H1 (cell line): ENCODE data around the gene CUBN. TPM values are rescaled to one million over a fixed set of nuclear protein-coding genes. Genes with fewer than 3 reads are reported as not detected.

Experiments used
- CTCF ChIA-PET: fragments of 300-600 bp; sonication (Branson Sonifier 250); formaldehyde crosslinking; loops from one replicate; lab custom pipeline; 2021; ENCODE audit not compliant: partially characterized antibody; lab: Charles Lee
- POLR2A ChIA-PET: fragments of 300-600 bp; sonication (Branson Sonifier 250); formaldehyde crosslinking; loops from one replicate; lab custom pipeline; 2021; ENCODE audit warnings: inconsistent platforms; ENCODE audit not compliant: partially characterized antibody; lab: Charles Lee
- DNase-seq, 2 experiments: peaks; one replicate each; pipeline versions ENCODE4 v3.0.0 to v3.0.0-alpha.2; 2010 to 2022; ENCODE audit warnings: low spot score in 2 of 2, low read depth in 1 of 2, mixed read lengths in 1 of 2
- FAIRE-seq: peaks from 2 replicates; lab custom pipeline; 2011; peaks lifted over from hg19 to GRCh38; lab: Jason Lieb, UNC
- H2AFZ ChIP-seq: 2 replicates; pipeline ENCODE4 v1.8.1; 2012; ENCODE audit warnings: low read length, inconsistent platforms
- H2AK5ac ChIP-seq: 2 replicates; pipeline ENCODE4 v1.6.1; 2013; ENCODE audit warnings: low read depth, low read length
- H2BK120ac ChIP-seq: replicated peaks from 2 replicates; pipeline ENCODE3; 2013; ENCODE audit warnings: low read depth, low read length, inconsistent platforms
- H2BK12ac ChIP-seq: 2 replicates; pipeline ENCODE4 v1.6.1; 2013; ENCODE audit warnings: low read depth, low read length
- H2BK15ac ChIP-seq: 2 replicates; pipeline ENCODE4 v1.6.1; 2013; ENCODE audit warnings: low read length
- H2BK20ac ChIP-seq: 2 replicates; pipeline ENCODE4 v1.6.1; 2013; ENCODE audit warnings: low read length
- H2BK5ac ChIP-seq: 2 replicates; pipeline ENCODE4 v1.6.1; 2013; ENCODE audit warnings: low read depth, low read length
- H3K14ac ChIP-seq: 2 replicates; pipeline ENCODE4 v1.6.1; 2013; ENCODE audit warnings: inconsistent platforms; ENCODE audit not compliant: insufficient read length
- H3K18ac ChIP-seq: 2 replicates; pipeline ENCODE4 v1.6.1; 2013; ENCODE audit warnings: low read length; ENCODE audit errors: extremely low read depth
- H3K23ac ChIP-seq: 2 replicates; pipeline ENCODE4 v1.6.1; 2013; ENCODE audit warnings: inconsistent platforms; ENCODE audit not compliant: insufficient read length
- H3K23me2 ChIP-seq: 2 replicates; pipeline ENCODE4 v1.6.1; 2013; ENCODE audit warnings: low read depth, low read length
- H3K27ac ChIP-seq: 2 replicates; pipeline ENCODE4 v1.6.1; 2011; ENCODE audit warnings: low read depth, low read length, inconsistent platforms
- H3K27me3 ChIP-seq, 4 experiments: replicated peaks in 1 of 4; 1 replicate in 1 of 4; 2 replicates in 3 of 4; pipeline versions ENCODE4 v1.6.1 to v1.8.1; 2011 to 2013; ENCODE audit warnings: low read length in 3 of 4, mild to moderate bottlenecking in 3 of 4, inconsistent platforms in 2 of 4, mixed read lengths in 2 of 4, moderate library complexity in 1 of 4; ENCODE audit not compliant: control insufficient read depth in 3 of 4, insufficient read depth in 3 of 4; ENCODE audit errors: extremely low read depth in 1 of 4
- H3K36me3 ChIP-seq, 4 experiments: 2 replicates each; pipeline versions ENCODE4 v1.6.1 to v1.8.1; 2011 to 2013; ENCODE audit warnings: mild to moderate bottlenecking in 4 of 4, low read length in 3 of 4, moderate library complexity in 2 of 4, control low read depth in 1 of 4, inconsistent platforms in 1 of 4; ENCODE audit not compliant: insufficient read depth in 4 of 4, control insufficient read depth in 2 of 4
- H3K4ac ChIP-seq: replicated peaks from 2 replicates; pipeline ENCODE3; 2013; ENCODE audit warnings: low read length, low read depth, mixed read lengths, inconsistent platforms; ENCODE audit not compliant: insufficient read length
- H3K4me1 ChIP-seq, 4 experiments: replicated peaks in 1 of 4; 1 replicate in 1 of 4; 2 replicates in 3 of 4; pipeline versions ENCODE4 v1.6.1 to v1.8.1; 2011 to 2013; ENCODE audit warnings: low read length in 3 of 4, inconsistent platforms in 2 of 4, mixed read lengths in 1 of 4; ENCODE audit not compliant: insufficient read depth in 4 of 4, control insufficient read depth in 3 of 4
- H3K4me2 ChIP-seq, 2 experiments: 2 replicates each; pipeline versions ENCODE4 v1.6.1 to v1.8.1; 2011 to 2013; ENCODE audit warnings: low read depth in 2 of 2, low read length in 2 of 2, control low read depth in 1 of 2, inconsistent platforms in 1 of 2, mild to moderate bottlenecking in 1 of 2; ENCODE audit not compliant: insufficient read depth in 1 of 2
- H3K4me3 ChIP-seq, 4 experiments: fragments of 200-600, 300-600 bp in 1 of 4; sonication (generic), shearing (Covaris generic), sonication (Bioruptor Twin) in 1 of 4; 2 replicates each; pipeline versions ENCODE4 v1.5.1 to v1.8.1; 2011 to 2016; ENCODE audit warnings: low read length in 4 of 4, low read depth in 3 of 4, control low read depth in 2 of 4, inconsistent platforms in 2 of 4, mild to moderate bottlenecking in 2 of 4, mixed read lengths in 1 of 4, moderate library complexity in 1 of 4; ENCODE audit not compliant: insufficient read depth in 2 of 4; ENCODE audit errors: extremely low read depth in 1 of 4
- H3K56ac ChIP-seq: replicated peaks from 2 replicates; pipeline ENCODE3; 2013; ENCODE audit warnings: low read depth, mild to moderate bottlenecking, mixed read lengths, low read length, inconsistent platforms; ENCODE audit not compliant: insufficient read length
- H3K79me1 ChIP-seq: 2 replicates; pipeline ENCODE4 v1.6.1; 2013; ENCODE audit warnings: low read depth, low read length, control low read depth
- H3K79me2 ChIP-seq, 2 experiments: 2 replicates each; pipeline versions ENCODE4 v1.6.1 to v1.8.1; 2012 to 2013; ENCODE audit warnings: low read length in 2 of 2, mild to moderate bottlenecking in 2 of 2, inconsistent platforms in 1 of 2; ENCODE audit not compliant: insufficient read depth in 2 of 2, control insufficient read depth in 1 of 2
- H3K9ac ChIP-seq, 4 experiments: replicated peaks in 1 of 4; 1 replicate in 1 of 4; 2 replicates in 3 of 4; pipeline versions ENCODE4 v1.6.1 to v1.8.1; 2011 to 2013; ENCODE audit warnings: low read depth in 3 of 4, low read length in 3 of 4, control low read depth in 2 of 4, mild to moderate bottlenecking in 2 of 4, moderate library complexity in 2 of 4, inconsistent platforms in 1 of 4; ENCODE audit errors: extremely low read depth in 1 of 4
- H3K9me3 ChIP-seq, 2 experiments: 2 replicates each; pipeline versions ENCODE4 v1.6.1 to v1.8.1; 2012 to 2013; ENCODE audit warnings: mild to moderate bottlenecking in 2 of 2, moderate library complexity in 2 of 2, control low read depth in 1 of 2, inconsistent platforms in 1 of 2, low read depth in 1 of 2, low read length in 1 of 2, mixed read lengths in 1 of 2; ENCODE audit not compliant: insufficient read depth in 2 of 2
- H4K20me1 ChIP-seq, 2 experiments: replicated peaks in 1 of 2; 2 replicates each; pipeline versions ENCODE3 to v1.8.1; 2011 to 2013; ENCODE audit warnings: inconsistent platforms in 2 of 2, low read length in 2 of 2, mild to moderate bottlenecking in 1 of 2; ENCODE audit not compliant: insufficient read depth in 2 of 2, control insufficient read depth in 1 of 2
- H4K5ac ChIP-seq: 2 replicates; pipeline ENCODE4 v1.6.1; 2013; ENCODE audit warnings: low read length, low read depth, mixed read lengths, inconsistent platforms; ENCODE audit not compliant: insufficient read length
- H4K8ac ChIP-seq: 2 replicates; pipeline ENCODE4 v1.8.0; 2013; ENCODE audit warnings: mild to moderate bottlenecking, moderate library complexity, low read length, inconsistent platforms; ENCODE audit not compliant: insufficient read depth; ENCODE audit errors: extremely low read depth
- H4K91ac ChIP-seq: replicated peaks from 2 replicates; pipeline ENCODE3; 2013; ENCODE audit warnings: low read length, mixed read lengths, inconsistent platforms; ENCODE audit not compliant: insufficient read length
- ASH2L ChIP-seq: fragments of 200-600, 300-600 bp; sonication (generic); IDR thresholded peaks from one replicate; pipeline ENCODE4 v1.7.1; 2017; ENCODE audit warnings: low read length
- POLR2AphosphoS5 ChIP-seq: IDR thresholded peaks from 2 replicates; pipeline ENCODE4 v1.6.1; 2011; ENCODE audit warnings: low read depth, low read length
- RXRA ChIP-seq: IDR thresholded peaks from 2 replicates; pipeline ENCODE4 v1.6.1; 2011; ENCODE audit warnings: low read depth, mild to moderate bottlenecking, low read length, moderate library complexity; ENCODE audit not compliant: insufficient read depth
- SUZ12 ChIP-seq: fragments of 200-600 bp; sonication (generic); IDR thresholded peaks from 2 replicates; pipeline ENCODE4 v1.6.1; 2012; ENCODE audit warnings: mild to moderate bottlenecking, inconsistent platforms, low read length, moderate library complexity, mixed read lengths
- TAF7 ChIP-seq: optimal IDR thresholded peaks from 2 replicates; pipeline ENCODE3; 2011; ENCODE audit warnings: low read depth, mild to moderate bottlenecking, inconsistent platforms, low read length, moderate library complexity, borderline replicate concordance
- USF2 ChIP-seq: IDR thresholded peaks from 2 replicates; pipeline ENCODE4 v1.6.1; 2011; ENCODE audit warnings: low read length, improper control_type of control experiment
- YY1 ChIP-seq: IDR thresholded peaks from 2 replicates; pipeline ENCODE4 v1.6.1; 2011; ENCODE audit warnings: low read depth, mild to moderate bottlenecking, low read length
- WGBS, 2 experiments: shearing (Covaris generic) in 1 of 2; methylation state at CpG; one replicate each; pipeline versions ENCODE4 v1.1.6 to v1.1.7; 2013 to 2015; ENCODE audit warnings: low lambda C conversion rate in 2 of 2, mixed read lengths in 2 of 2, inconsistent platforms in 1 of 2, low coverage in 1 of 2, missing lambda C conversion rate in 1 of 2; ENCODE audit not compliant: insufficient replicate concordance in 2 of 2, insufficient coverage in 1 of 2, insufficient read length in 1 of 2; ENCODE audit errors: extremely low coverage in 1 of 2, missing lambda C conversion rate in 1 of 2; 5-methylcytosine and 5-hydroxymethylcytosine counted together
- polyA plus RNA-seq, 7 experiments: library from polyadenylated mRNA; depleted of rRNA in 3 of 7; stranded (reverse) in 5 of 7; unstranded in 2 of 7; fragments of >200 nt in 5 of 7; fragments of 200-250 nt in 2 of 7; gene quantifications; 1 replicate in 5 of 7; 2 replicates in 1 of 7; 4 replicates in 1 of 7; pipeline versions ENCODE4 v1.2.1 to v1.2.3, GENCODE V29; 2011 to 2013; ENCODE audit warnings: missing spikeins in 2 of 7, mixed read lengths in 2 of 7
- total RNA-seq: library from RNA; stranded (reverse); fragmentation: NEBNext Ultra II Directional; extraction: Animal tissue kit (Norgen Biotek cat#: 25700); gene quantifications from 2 replicates; pipeline ENCODE4 v1.2.1, GENCODE V29; 2021

The CUBN gene
- total and polyA plus RNA-seq, 2 of the 8 experiments (the other 6 are each of a cell fraction or from before 2014, with no cell fraction given) = 0.04 to 0.08 TPM

- no peak overlapping the region for H3K9ac ChIP-seq
- TF ChIP-seq TAF7 (no peak), POLR2AphosphoS5 (no peak), SUZ12 (no peak), USF2 (no peak), RXRA (no peak), YY1 (no peak), ASH2L (no peak)
- H3K4me3 ChIP-seq = no peak overlapping the region
- H2BK5ac ChIP-seq = no peak overlapping the region
- no peak overlapping the region for H4K5ac ChIP-seq
- H3K79me1 ChIP-seq = no peaks in the 10 kb centered on the region
- 95% methylated on average over 1 of the region's 1 CpG; no CpG with 5 or more reads in 1 of the 2 experiments for WGBS, 2 experiments
- no peak overlapping the region for H3K4ac ChIP-seq
- H3K14ac ChIP-seq = no peak overlapping the region
- no peak overlapping the region for H3K4me2 ChIP-seq
- H3K56ac ChIP-seq = no peak overlapping the region
- no peak overlapping the region for H2BK15ac ChIP-seq
- no peak overlapping the region for H2AK5ac ChIP-seq
- ChIA-PET CTCF (interaction anchor here (1.0 to 1.5 kb wide), 4 partner anchors 12 to 314 kb away, joined by 3 read pairs; no protein-coding TSS in a partner anchor), POLR2A (no interaction called here)
- peaks cover 2% of the 10 kb centered on the region; the same call in 1 of the 2 replicates for H3K23me2 ChIP-seq
- H4K91ac ChIP-seq = no peak overlapping the region
- no peak for FAIRE-seq
- H3K27ac ChIP-seq = no peak overlapping the region
- H3K4me1 ChIP-seq = peaks cover 0 to 6% (median 0%) of the 10 kb centered on the region in 4 experiments; a peak in 1 of 7 replicates
- H2BK12ac ChIP-seq = no peak overlapping the region
- H2AFZ ChIP-seq = no peak overlapping the region
- no peak for DNase-seq
- H3K9me3 ChIP-seq = no peaks in the 10 kb centered on the region
- no peak overlapping the region for H2BK120ac ChIP-seq
- no peak overlapping the region for H2BK20ac ChIP-seq
- H4K8ac ChIP-seq = no peak overlapping the region
- no peak overlapping the region for H3K23ac ChIP-seq
- H4K20me1 ChIP-seq = no peaks in the 10 kb centered on the region
- H3K18ac ChIP-seq = no peak overlapping the region
- no peaks in the 10 kb centered on the region for H3K79me2 ChIP-seq
- H3K36me3 ChIP-seq = no peaks in the 10 kb centered on the region
- H3K27me3 ChIP-seq = peaks cover 0 to 2% (median 0%) of the 10 kb centered on the region in 4 experiments; a peak in 1 of 7 replicates
Measured at GRCh38 chr10:16944986-16945385, 184.6 kb downstream of the CUBN start.
